ENCODE measurements around the gene CYGB.
"Not testable (repeated sequence)": the region's sequence is repeated elsewhere in the genome, so short reads cannot be mapped to it uniquely, and the experiment has no call there.

CYGB gene

DNA sequence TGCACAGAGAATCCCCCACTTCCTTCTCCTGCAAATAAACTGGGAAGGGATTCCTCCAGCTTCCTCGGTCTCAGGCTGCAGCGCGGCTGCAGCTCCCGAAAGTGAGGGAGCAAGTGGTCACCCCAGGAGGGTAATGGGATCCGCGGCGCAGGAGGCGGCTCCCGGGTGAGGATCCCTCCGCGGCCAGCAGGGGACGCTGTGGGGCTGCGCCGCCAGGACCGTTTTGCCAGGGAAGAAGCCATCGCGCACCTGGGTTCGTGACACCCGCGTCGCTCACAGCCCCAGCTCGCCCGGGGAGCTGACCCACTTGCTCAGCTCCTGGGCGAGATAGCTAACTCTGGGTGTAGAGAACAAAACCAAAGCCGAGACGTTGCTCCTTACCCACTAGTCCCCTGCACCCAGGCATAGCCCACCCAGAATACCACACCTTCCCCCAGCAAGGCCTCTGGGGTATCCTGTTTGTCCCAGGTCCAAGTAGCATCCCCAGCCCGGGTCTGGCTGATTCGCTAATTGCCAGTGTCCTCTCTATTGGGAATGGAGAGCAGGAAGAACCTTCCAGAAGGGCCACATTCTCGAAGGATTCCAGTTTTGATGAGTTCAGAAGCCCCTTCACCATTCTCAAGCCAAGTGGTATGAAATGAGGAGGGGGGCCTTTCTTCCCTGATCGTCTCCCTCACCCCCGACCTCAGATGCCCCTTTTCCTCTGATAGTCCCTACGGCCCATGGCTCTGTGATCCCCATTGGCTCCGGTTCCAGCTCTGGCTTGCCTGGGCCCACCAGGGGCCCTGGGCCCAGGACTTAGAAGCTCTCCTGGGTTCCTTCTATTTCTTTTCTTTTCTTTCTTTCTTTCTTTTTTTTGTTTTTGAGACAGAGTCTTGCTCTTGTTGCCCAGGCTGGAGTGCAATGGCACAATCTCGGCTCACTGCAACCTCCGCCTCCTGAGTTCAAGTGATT is 14.1 kb downstream of the CYGB start:
- DNase-seq: peak; percentile 46

DNA sequence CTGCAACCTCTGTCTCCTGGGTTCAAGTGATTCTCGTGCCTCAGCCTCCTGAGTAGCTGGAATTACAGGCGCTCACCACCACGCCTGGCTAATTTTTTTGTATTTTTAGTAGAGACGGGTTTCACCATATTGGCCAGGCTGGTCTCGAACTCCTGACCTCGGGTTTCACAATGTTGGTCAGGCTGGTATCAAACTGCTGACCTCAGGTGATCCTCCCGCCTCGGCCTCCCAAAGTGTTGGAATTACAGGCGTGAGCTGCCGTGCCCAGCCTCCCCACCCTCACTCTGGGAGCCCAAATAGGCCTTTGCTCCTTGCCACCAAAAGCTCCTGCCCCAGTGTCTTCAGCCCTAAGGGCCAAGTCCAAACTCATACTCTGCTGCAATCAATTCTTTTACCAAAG is 15.8 kb downstream of the CYGB start:
- DNase-seq: not testable (repeated sequence)

- no peak for DNase-seq
These were observed 16.2 kb downstream of the CYGB start for GRCh38 chr17:76521262-76521661.

- DNase-seq: no peak
These were observed 18.2 kb downstream of the CYGB start for GRCh38 chr17:76519048-76519966.

- DNase-seq: no peak
These were observed 19.9 kb downstream of the CYGB start for GRCh38 chr17:76517638-76518038.

GRCh38 chr17:76515274-76515949 is 22.1 kb downstream of the CYGB start:
- DNase-seq: peak; percentile 68

DNA sequence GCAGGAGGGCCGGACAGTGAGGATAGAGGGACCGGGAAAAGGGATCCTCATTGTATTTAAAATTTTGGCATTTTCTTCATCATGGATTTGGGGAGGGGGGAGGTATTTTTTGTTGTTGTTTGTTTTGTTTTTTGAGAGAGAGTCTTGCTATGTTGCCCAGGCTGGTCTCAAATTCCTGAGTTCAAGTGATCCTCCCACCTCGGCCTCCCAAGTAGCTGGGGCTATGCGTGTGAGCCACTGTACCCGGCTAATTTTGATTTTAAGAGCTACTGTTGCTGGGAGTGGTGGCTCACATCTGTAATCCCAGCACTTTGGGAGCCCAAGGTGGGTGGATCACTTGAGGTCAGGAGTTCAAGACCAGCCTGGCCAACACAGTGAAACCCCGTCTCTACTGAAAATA is 23.2 kb downstream of the CYGB start:
- DNase-seq: not testable (repeated sequence)

DNA sequence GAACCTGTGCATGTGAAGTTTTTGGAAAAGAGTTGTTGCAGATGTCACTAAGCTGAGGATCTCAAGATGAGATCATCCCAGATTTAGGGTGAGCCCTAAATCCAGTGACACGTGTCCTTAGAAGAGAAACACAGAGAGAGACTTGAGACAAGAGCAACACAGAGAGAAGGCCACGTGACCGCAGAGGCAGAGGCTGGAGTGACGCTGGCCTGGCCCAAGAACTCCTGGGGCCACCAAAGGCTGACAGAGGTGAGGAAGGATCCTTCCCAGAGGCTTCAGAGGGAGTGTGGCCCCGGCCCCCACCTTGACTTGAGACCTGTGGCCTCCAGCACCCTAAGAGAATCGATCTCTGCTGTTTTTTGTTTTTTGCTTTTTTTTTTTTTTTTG is 24.2 kb downstream of the CYGB start:
- no peak for DNase-seq

- DNase-seq: no peak
These were observed 24.9 kb downstream of the CYGB start for GRCh38 chr17:76512366-76513305.

DNA sequence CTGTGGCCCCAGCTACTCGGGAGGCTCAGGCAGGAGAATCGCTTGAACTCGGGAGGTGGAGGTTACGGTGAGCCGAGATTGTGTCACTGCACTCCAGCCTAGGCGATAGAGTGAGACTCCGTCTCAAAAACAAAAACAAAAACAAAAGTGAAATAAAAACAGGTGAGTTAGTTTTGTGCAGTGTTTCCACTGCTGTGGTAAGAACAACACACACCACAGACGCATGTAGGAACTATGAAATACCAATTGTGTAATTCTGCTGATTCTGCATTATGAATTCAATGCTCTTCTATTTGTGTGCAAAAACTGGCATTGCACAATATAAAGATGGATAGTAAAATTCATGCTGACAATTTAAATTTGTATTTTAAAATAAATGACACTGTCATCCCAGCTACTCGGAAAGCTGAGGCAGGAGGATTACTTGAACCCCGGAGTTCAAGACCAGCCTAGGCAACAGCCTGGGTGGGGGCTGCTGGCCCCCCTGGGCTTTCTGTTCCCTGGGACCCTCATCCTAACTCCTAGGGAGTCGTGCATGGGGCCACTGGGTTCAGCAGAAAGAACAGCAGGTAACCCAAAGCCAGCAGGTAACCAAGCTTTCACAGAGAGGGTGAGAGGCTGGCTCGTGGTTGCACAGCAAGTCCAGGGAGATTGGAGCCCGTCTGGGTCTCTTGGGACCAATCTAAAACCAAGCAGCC is 25.7 kb downstream of the CYGB start:
- DNase-seq: no peak

GRCh38 chr17:76510831-76511244 is 26.7 kb downstream of the CYGB start:
- no peak for DNase-seq

DNA sequence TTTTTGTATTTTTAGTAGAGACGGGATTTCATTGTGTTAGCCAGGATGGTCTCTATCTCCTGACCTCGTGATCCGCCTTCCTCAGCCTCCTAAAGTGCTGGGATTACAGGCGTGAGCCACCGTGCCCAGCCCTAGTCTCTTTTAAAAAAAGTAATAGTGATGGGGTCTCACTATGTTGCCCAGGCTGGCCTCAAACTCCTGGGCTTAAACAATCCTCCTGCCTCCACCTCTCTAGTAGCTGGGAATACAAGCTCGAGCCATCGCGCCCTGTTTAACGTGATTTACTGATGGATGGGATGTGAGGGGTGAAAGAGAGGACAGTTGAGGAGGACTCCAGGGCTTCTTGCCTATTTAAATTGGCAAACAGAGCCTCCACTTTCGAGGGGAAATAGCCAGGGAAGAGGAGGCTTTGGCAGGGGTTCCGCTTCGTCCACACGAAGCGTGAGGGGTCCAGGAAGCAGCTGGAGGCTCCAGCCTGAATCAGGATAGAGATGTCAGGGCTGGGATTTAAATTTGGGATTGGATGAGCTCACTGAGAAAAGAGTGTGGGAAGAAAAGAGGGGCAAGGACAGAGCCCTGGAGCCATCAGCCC is 28.9 kb downstream of the CYGB start:
- DNase-seq: not testable (repeated sequence)

GRCh38 chr17:76506408-76507345 is 30.8 kb downstream of the CYGB start:
- DNase-seq: peak; percentile 48

GRCh38 chr17:76504117-76504516 is 33.4 kb downstream of the CYGB start:
- DNase-seq: no peak

GRCh38 chr17:76502341-76503211 is 34.9 kb downstream of the CYGB start:
- no peak for DNase-seq

- DNase-seq: no peak
These were observed 35.6 kb downstream of the CYGB start for GRCh38 chr17:76501827-76502307.

- peak; percentile 66 for DNase-seq
These were observed 36.3 kb downstream of the CYGB start, which contains the start of gene RHBDF2 for GRCh38 chr17:76501018-76501826. RHBDF2 (minus strand) TSS chr17:76501423; CDS start chr17:76481524, 19,899 bp downstream.

Data from fibroblast of skin of back (primary cell).